WERI-Rb-1 (cell line): ENCODE results near the gene LRP2.

Experiments
- DNase-seq: peaks from one replicate; pipeline ENCODE4 v3.0.0-alpha.2; 2020
- H3K27ac ChIP-seq: fragments of 250-450 bp; sonication (Bioruptor Pico); 2 replicates; pipeline ENCODE4 v1.5.1; 2020; ENCODE audit warnings: mild to moderate bottlenecking, moderate library complexity
- H3K27me3 ChIP-seq: fragments of 250-450 bp; sonication (Bioruptor Pico); 2 replicates; pipeline ENCODE4 v1.5.1; 2021; ENCODE audit warnings: mild to moderate bottlenecking, low read depth, moderate library complexity; ENCODE audit not compliant: insufficient read depth, severe bottlenecking
- H3K36me3 ChIP-seq: fragments of 250-450 bp; sonication (Bioruptor Pico); 2 replicates; pipeline ENCODE4 v1.5.1; 2020; ENCODE audit warnings: mild to moderate bottlenecking, moderate library complexity
- H3K4me3 ChIP-seq: 2 replicates; pipeline ENCODE4 v1.5.1; 2011; ENCODE audit warnings: low read depth, mild to moderate bottlenecking, control low read depth, low read length
- H3K9me3 ChIP-seq: fragments of 250-450 bp; sonication (Bioruptor Pico); 2 replicates; pipeline ENCODE4 v1.5.1; 2021; ENCODE audit warnings: mild to moderate bottlenecking, moderate library complexity; ENCODE audit not compliant: severe bottlenecking
- CTCF ChIP-seq: IDR thresholded peaks from 2 replicates; pipeline ENCODE4 v1.5.1; 2011; ENCODE audit warnings: low read depth, mild to moderate bottlenecking, control low read depth, inconsistent platforms, low read length

The LRP2 gene

GRCh38 chr2:169345486-169346437 is 16.6 kb downstream of the LRP2 start:
- H3K9me3 ChIP-seq: no peaks in the 10 kb centered on the region
- TF ChIP-seq CTCF: no peak
- H3K27ac ChIP-seq: no peak overlapping the region
- no peak overlapping the region for H3K4me3 ChIP-seq
- H3K36me3 ChIP-seq: no peaks in the 10 kb centered on the region
- no peak for DNase-seq
- H3K27me3 ChIP-seq: no peaks in the 10 kb centered on the region

- Histone ChIP-seq H3K4me3 (no peak overlapping the region), H3K36me3 (no peaks in the 10 kb centered on the region), H3K27me3 (no peaks in the 10 kb centered on the region), H3K27ac (no peak overlapping the region), H3K9me3 (no peaks in the 10 kb centered on the region)
- DNase-seq: no peak
- TF ChIP-seq CTCF: no peak
These were observed 17.4 kb downstream of the LRP2 start for GRCh38 chr2:169344736-169345485.

GRCh38 chr2:169343202-169343601 is 19.1 kb downstream of the LRP2 start:
- no peaks in the 10 kb centered on the region for H3K9me3 ChIP-seq
- H3K36me3 ChIP-seq: no peaks in the 10 kb centered on the region
- H3K4me3 ChIP-seq: no peak overlapping the region
- H3K27me3 ChIP-seq: no peaks in the 10 kb centered on the region
- no peak for TF ChIP-seq CTCF
- no peak overlapping the region for H3K27ac ChIP-seq
- no peak for DNase-seq

- H3K4me3 ChIP-seq: no peak overlapping the region
- no peak overlapping the region for H3K27ac ChIP-seq
- no peaks in the 10 kb centered on the region for H3K36me3 ChIP-seq
- no peak for TF ChIP-seq CTCF
- no peaks in the 10 kb centered on the region for H3K9me3 ChIP-seq
- H3K27me3 ChIP-seq: no peaks in the 10 kb centered on the region
- no peak for DNase-seq
These were observed 22.7 kb downstream of the LRP2 start for GRCh38 chr2:169339657-169340056.

GRCh38 chr2:169336695-169337094 is 25.6 kb downstream of the LRP2 start:
- TF ChIP-seq CTCF: no peak
- Histone ChIP-seq H3K27ac (no peak overlapping the region), H3K36me3 (no peaks in the 10 kb centered on the region), H3K27me3 (no peaks in the 10 kb centered on the region), H3K9me3 (no peaks in the 10 kb centered on the region), H3K4me3 (no peak overlapping the region)
- no peak for DNase-seq
